Kidney capillary endothelial cell (primary cell): ENCODE measurements around the gene PPP6R2.
"Not testable (repeated sequence)": the region's sequence is repeated elsewhere in the genome, so short reads cannot be mapped to it uniquely, and the experiment has no call there.

Experiments used
- DNase-seq: peaks from one replicate; pipeline ENCODE4 v3.0.0-alpha.2; 2018; ENCODE audit warnings: low spot score

PPP6R2 gene

GRCh38 chr22:50398831-50399648 lies 55.9 kb downstream of the PPP6R2 start:
- DNase-seq, result no peak

GRCh38 chr22:50399751-50400331 lies 56.7 kb downstream of the PPP6R2 start:
- peak; percentile 43 for DNase-seq

DNA sequence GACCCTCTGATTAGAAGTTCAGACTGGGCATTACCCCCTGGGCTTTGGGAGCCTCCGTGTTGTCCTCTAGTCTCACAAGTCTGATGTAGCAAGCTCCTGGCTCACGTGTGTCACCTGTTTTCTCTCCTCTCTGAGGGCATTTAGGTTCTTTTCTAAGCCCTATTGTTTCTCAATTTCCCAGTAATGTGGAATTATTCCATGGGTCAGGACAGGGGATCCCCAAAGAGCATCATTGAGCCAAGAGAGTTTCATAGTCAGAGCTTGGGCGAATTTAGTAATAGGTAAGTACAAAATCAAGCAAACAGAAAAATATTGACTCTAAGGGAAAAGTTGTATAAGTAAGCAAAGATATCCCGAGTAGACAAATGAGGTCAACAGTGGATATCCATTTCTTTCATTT lies 57.3 kb downstream of the PPP6R2 start:
- DNase-seq, result no peak

DNA sequence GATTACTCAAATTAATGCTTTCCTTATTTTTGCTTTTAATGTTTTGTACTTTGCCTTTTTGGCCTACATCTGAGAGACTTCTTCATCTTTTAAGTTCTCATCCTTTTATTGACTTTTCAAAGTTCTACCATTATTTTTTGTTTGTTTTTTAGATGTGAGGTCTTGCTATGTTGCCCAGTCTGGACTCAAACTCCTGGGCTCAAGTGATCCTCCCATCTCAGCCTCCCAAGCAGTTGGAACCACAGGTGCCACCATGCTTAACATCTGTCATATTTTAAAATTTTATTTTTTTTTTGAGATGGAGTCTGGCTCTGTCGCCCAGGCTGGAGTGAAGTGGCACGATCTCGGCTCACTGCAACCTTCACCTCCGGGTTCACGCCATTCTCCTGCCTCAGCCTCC lies 57.8 kb downstream of the PPP6R2 start:
- no peak for DNase-seq

GRCh38 chr22:50401907-50402306 lies 58.8 kb downstream of the PPP6R2 start:
- no peak for DNase-seq

- DNase-seq, result peak; percentile 37
These were observed 60.6 kb downstream of the PPP6R2 start for GRCh38 chr22:50403701-50404101.

GRCh38 chr22:50406416-50407170 lies 63.5 kb downstream of the PPP6R2 start:
- no peak for DNase-seq

- DNase-seq, result no peak
These were observed 65.2 kb downstream of the PPP6R2 start for GRCh38 chr22:50408311-50408710.

DNA sequence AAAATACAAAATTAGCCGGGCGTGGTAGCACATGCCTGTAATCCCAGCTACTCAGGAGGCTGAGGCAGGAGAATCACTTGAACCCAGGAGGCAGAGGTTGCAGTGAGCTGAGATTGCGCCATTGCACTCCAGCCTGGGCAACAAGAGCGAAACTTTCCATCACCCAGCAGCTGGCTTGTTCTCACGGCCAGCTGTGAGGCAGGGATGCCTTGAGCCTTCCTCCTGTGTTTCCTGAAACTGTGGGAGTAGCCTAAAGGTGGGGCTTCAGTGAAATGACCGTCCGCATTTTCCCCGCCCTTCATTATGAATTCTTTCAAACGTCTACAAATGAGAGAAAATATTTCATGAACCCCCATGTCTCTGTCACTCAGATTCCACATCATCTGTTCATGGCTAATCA lies 65.8 kb downstream of the PPP6R2 start:
- not testable (repeated sequence) for DNase-seq

DNA sequence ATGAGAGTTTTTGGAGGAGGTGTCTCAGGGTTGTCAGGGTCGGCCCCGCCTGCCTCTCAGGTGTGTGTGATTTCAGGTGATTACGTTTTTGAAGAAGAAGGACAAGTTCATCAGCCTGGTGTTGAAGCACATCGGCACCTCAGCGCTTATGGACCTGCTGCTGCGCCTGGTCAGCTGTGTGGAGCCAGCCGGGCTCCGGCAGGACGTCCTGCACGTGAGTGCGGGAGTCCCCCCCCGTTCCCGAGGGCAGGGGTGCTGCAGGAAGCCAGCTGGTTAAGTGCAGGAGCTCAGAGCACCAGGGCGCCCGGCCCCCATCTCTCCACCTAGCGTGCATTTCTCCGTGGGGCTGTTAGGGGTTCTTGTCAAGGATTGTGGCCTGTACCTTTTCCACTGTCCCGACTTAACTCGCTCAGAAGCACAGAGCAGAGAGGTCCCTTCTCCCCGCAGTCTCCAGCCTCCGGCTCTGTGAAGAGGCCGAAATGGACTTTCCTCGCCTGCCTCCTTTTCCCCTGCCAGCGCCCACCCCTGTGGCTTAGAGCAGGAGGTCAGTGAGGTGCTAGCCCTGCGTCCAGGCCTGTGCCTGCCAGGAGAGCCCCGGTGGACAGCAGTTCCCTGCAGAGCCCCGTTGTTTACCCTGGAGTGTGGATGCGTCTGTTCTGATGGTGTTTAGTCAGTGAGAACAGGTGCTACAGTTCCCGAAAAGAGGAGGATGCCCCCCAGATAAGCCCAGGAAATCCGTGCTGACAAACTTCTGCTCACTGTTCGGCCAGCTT lies 71.5 kb downstream of the PPP6R2 start:
- DNase-seq, result no peak

DNA sequence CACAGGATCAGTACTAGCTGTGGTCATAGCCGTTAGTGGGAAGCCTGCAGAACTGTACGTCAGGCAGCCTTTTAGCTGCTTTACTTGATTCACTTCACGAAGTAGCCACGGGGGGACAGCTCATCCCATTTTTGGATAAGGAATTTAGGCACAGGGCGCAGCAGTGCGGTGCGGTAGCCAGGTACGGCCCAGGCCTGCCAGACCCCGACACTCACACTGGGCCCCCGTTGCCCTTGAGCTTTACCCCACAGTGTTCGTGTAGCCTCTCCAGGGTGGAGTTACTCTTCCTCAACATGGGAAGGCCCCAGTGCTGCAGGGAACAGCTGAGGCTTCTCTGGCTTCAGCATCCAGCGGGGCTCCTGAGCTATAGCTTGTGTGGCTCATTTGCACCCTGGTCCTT lies 72.3 kb downstream of the PPP6R2 start:
- no peak for DNase-seq

- no peak for DNase-seq
These were observed 73.9 kb downstream of the PPP6R2 start for GRCh38 chr22:50416996-50417395.

GRCh38 chr22:50417411-50418210 lies 74.5 kb downstream of the PPP6R2 start:
- no peak for DNase-seq

DNA sequence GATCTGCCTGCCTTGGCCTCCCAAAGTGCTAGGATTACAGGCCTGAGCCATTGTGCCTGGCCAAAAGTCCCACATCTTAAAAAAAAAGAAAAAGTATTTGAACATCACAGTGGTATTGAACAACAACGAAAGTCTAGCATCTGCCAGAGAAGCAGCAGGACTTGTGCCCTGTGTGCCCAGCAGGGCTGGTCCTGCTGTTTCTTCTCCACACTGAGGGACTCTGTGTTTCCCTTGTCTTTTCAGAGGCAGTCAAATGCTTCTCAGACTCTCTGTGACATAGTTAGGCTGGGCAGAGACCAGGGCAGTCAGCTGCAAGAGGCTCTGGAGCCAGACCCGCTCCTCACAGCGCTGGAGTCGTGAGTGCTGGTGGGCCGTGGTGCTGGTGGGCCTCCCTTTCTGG lies 75.5 kb downstream of the PPP6R2 start:
- no peak for DNase-seq

DNA sequence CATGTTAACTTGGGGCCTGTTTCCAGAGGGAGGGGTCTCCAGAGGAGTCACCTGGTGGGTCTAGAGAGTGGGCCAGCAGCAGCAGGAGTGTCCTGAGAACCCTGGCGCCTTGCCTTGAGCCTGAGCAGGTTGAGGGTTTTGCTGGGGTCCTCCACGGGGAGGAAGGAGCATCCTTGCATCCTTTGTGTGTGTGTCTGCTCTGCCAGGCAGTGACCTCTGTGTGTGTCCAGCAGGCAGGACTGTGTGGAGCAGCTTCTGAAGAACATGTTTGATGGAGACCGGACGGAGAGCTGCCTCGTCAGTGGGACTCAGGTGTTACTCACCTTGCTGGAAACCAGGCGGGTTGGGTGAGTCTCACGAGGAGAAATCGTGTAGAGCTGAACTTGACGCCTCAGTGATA lies 76.0 kb downstream of the PPP6R2 start:
- no peak for DNase-seq

DNA sequence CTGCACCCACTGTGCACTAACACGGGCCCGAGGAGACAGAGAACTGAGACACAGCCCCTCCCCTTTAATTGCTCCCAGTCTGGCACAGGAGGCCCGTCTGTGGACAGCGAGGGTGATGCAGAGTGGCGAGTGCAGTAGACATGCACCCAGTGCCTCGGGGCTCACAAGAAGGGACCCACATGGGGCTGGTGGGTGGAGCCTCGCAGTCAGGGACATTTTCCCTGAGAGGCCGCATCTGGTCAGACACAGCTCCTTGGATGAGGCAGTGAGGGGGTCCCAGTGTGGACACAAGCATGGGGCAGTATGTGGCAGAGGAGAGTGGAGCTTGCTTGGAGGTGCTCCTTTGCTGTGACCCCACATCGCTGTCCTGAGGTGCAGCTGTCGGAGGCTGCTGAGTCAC lies 76.9 kb downstream of the PPP6R2 start:
- no peak for DNase-seq

GRCh38 chr22:50420581-50420980 lies 77.5 kb downstream of the PPP6R2 start:
- no peak for DNase-seq

DNA sequence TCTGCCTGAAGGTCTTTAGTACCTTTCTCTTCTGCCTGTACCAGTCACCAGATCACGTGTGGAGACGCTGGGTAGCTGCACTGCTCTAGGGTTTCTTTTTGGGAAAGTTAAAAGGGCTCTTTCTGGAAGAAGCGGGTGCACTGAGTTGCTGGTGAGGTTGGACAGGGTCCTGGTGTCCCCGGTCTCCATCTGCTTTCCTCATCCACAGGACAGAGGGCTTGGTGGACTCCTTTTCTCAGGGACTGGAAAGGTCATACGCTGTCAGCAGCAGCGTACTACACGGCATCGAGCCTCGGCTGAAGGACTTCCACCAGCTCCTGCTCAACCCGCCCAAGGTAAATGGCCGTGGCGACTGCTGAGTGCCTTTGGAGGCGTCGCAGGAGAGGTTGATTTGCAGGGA lies 78.9 kb downstream of the PPP6R2 start:
- no peak for DNase-seq

DNA sequence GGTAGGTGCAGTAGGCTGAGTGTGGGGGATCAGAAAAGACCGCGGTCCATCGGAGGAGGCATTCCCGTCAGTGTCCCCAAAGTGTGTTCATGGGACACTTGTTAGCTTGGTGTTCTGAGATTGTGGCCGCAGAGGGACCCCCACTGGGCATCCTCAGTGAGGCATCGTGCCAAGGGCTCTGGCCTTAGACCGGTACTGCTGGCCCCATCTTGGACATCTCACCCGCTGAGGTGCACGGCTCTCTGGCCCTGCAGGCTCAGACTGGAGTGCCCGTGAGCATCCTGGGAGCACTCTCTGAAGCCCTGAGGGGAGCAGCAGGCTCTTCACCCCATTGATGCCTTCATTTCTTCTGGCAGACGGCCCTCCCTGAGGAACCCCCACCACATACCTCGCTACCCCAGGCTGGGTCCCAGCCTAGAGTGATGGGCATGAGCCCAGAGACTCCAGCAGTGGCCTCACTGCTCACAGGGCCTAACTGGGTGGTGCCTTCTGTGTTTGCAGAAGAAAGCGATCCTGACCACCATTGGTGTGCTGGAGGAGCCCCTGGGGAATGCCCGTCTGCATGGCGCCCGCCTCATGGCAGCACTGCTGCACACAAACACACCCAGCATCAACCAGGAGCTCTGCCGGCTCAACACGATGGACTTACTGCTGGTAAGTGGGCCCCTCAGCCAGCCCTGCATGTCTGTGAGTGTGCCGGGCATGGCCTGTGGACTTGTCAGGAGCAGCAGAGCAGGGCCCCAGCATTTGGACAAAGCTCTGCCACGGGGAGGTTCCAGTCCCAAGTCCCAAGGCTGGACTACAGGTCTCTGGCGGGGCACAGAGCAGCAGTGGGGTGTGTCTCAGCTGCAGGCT lies 80.1 kb downstream of the PPP6R2 start:
- DNase-seq, result no peak

GRCh38 chr22:50423956-50424355 lies 80.8 kb downstream of the PPP6R2 start:
- no peak for DNase-seq
